Measurements from ENCODE around the gene NGEF.
A peak's percentile ranks its signal among the peaks of the same experiment; 100 is the strongest.
"Not testable (repeated sequence)": the region's sequence is repeated elsewhere in the genome, so short reads cannot be mapped to it uniquely, and the experiment has no call there.

NGEF gene

GRCh38 chr2:233022561-233022960 is 9.5 kb upstream of the NGEF start:
- DNase-seq (ENCODE audit: insufficient read length, low spot score) (no peak), FAIRE-seq (no peak)
- TF ChIP-seq POLR2A (IDR thresholded peaks at IDR 0.05; ENCODE audit: low read depth, low read length), result no peak

- no peak for TF ChIP-seq POLR2A (IDR thresholded peaks at IDR 0.05; ENCODE audit: low read depth, low read length)
- FAIRE-seq (peak; percentile 15), DNase-seq (ENCODE audit: insufficient read length, low spot score) (peak; percentile 53)
Observed at GRCh38 chr2:233021771-233022170, 8.7 kb upstream of the NGEF start.

DNA sequence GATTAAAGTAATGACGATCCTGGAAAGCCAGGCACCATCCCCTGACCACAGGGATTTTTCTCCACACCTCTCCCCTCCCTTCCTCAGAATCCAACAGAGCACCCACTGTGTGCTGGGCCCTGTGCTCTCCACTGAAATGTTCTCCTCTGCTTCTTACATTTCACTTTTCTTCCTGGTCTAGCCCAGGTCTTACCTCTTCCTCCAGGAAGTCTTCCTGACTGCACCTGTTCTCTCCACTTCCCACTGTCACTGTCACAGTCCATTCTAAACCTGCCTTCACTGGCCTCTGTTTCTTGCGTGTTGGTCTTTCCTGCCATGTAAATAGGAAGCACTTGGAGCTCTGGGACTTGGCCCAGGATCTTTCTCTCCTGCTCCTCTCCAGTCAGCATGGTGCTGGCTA is 7.4 kb upstream of the NGEF start:
- FAIRE-seq, result no peak
- no peak for TF ChIP-seq POLR2A (IDR thresholded peaks at IDR 0.05; ENCODE audit: low read depth, low read length)
- no peak for DNase-seq (ENCODE audit: insufficient read length, low spot score)

GRCh38 chr2:233019610-233020009 is 6.6 kb upstream of the NGEF start:
- not testable (repeated sequence) for FAIRE-seq; DNase-seq (ENCODE audit: insufficient read length, low spot score)

DNA sequence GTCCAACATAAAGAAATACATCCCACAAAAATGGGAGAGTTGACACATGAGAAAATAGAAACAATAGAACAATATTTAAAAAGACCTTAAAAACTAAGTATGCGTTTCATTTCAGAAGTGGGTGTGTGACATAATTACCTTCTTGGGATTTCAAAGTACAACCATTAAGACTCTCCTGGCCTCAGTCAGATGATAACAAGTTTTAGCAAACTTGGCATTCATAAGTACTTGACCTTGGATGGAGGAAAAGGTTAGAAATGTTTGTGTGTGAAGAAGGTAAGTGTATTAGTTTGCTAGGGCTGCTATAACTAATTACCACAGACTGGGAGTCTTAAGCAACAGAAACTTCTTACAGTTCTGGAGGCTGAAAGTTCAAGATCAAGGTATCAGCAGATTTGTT is 4.9 kb upstream of the NGEF start:
- FAIRE-seq (no peak), DNase-seq (ENCODE audit: insufficient read length, low spot score) (no peak)
- TF ChIP-seq POLR2A (IDR thresholded peaks at IDR 0.05; ENCODE audit: low read depth, low read length), result no peak

- FAIRE-seq, result no peak
- no peak for DNase-seq (ENCODE audit: insufficient read length, low spot score)
- no peak for TF ChIP-seq POLR2A (IDR thresholded peaks at IDR 0.05; ENCODE audit: low read depth, low read length)
Observed at GRCh38 chr2:233015019-233015645, 2.1 kb upstream of the NGEF start.

- DNase-seq (ENCODE audit: insufficient read length, low spot score), result no peak
- FAIRE-seq, result no peak
- no peak for TF ChIP-seq POLR2A (IDR thresholded peaks at IDR 0.05; ENCODE audit: low read depth, low read length)
Observed at GRCh38 chr2:233013650-233014049, 594 bp upstream of the NGEF start.

DNA sequence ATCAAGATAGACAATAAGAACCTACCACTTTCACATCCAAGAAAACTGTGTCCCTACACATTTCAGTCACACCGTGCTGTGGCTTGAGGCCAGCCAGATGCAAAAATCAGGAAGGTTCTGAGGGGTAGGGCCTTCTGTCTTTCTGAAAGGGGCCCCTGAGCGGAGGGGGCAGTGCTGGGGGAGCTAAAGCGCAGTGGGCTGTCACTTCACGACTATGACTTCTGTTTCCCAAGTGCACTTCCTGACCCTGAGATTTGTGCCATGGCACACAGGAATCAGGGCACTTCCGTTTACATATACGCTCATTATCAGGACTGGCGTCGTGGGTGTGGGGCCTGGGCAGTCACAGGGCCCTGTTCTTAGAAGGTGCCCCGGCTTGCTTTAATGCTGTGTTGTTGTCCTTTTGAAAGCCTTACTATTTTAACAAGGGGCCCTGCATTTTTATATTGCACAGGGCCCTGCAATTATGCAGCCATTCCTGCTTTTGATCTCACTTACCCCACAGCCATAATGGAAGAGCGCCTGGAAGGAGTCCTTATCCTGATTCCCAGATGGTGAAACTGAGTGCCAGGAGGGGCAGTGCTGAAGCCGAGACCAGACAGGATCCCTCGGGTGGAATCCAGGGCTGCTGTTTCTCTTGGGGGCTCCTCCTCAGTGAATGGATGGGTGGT is 620 bp downstream of the NGEF start:
- no peak for TF ChIP-seq POLR2A (IDR thresholded peaks at IDR 0.05; ENCODE audit: low read depth, low read length)
- no peak for FAIRE-seq
- DNase-seq (ENCODE audit: insufficient read length, low spot score), result no peak

DNA sequence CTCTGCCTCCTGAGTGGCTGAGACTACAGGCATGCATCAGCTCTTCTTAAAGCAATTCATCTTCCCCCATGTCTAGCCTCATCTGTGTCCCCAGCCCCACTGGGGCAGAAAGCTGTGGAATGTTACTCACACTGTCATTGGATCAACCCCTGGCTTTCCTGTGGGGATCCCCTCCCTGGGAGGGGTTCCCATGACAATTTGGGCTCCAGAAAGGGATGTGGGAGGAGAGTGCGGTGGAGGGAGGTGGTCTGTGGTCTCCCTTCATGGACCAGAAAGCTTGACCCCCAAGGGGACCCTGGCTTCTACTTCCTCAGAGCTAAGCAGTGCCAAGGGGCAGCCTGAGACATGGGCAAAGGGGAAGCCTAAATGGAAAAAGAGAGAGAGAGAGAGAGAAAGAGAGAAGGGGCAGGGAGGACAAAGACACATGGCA is 1.3 kb downstream of the NGEF start:
- TF ChIP-seq POLR2A (IDR thresholded peaks at IDR 0.05; ENCODE audit: low read depth, low read length), result no peak
- DNase-seq (ENCODE audit: insufficient read length, low spot score) (no peak), FAIRE-seq (no peak)

DNA sequence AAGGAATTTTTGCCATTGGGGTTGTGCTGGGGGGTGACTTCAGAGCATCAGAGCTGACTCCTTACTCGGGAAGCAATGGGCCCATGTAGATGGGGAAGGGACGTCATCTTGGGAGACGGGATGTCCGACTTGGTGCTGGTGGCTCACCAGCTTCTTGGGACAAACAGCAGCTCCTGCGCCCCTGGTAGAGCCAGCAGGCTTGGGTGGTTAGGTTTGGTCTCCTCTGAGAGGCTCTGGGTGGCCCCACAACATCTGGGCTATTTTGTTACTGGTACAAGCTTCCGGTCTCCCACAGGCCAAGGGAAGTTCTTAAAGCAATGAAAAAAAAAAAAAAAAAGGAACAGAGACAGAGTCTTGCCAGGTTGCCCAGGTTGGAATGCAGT is 1.8 kb downstream of the NGEF start:
- DNase-seq (ENCODE audit: insufficient read length, low spot score), result no peak
- FAIRE-seq, result no peak
- no peak for TF ChIP-seq POLR2A (IDR thresholded peaks at IDR 0.05; ENCODE audit: low read depth, low read length)

- no peak for TF ChIP-seq POLR2A (IDR thresholded peaks at IDR 0.05; ENCODE audit: low read depth, low read length)
- no peak for DNase-seq (ENCODE audit: insufficient read length, low spot score)
- FAIRE-seq, result no peak
Observed at GRCh38 chr2:233010569-233011267, 2.3 kb downstream of the NGEF start.

- no peak for TF ChIP-seq POLR2A (IDR thresholded peaks at IDR 0.05; ENCODE audit: low read depth, low read length)
- FAIRE-seq (no peak), DNase-seq (ENCODE audit: insufficient read length, low spot score) (no peak)
Observed at GRCh38 chr2:233009661-233010060, 3.4 kb downstream of the NGEF start.

GRCh38 chr2:233007739-233008138 is 5.3 kb downstream of the NGEF start:
- DNase-seq (ENCODE audit: insufficient read length, low spot score), result no peak
- TF ChIP-seq POLR2A (IDR thresholded peaks at IDR 0.05; ENCODE audit: low read depth, low read length), result no peak
- FAIRE-seq, result no peak

GRCh38 chr2:233007270-233007669 is 5.8 kb downstream of the NGEF start:
- DNase-seq (ENCODE audit: insufficient read length, low spot score) (no peak), FAIRE-seq (no peak)
- TF ChIP-seq POLR2A (IDR thresholded peaks at IDR 0.05; ENCODE audit: low read depth, low read length), result no peak

DNA sequence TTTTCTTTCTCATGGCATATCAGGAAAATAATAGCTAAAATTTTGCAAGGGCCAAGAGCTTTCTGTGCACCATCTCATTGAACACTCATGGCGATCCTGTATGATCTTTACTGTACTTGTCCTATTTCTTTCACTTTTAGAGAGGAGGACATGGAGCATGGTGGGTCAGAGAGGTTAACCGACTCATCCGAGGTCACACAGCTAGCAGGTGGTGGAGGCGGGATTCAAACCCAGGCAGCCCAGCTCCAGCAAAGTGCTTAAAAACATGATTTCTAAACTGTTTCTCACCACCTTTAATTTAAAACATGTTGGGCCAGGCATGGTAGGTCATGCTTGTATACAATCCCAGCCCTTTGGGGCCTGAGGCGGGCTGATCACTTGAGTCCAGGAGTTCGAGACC is 6.4 kb downstream of the NGEF start:
- TF ChIP-seq POLR2A (IDR thresholded peaks at IDR 0.05; ENCODE audit: low read depth, low read length), result no peak
- FAIRE-seq (no peak), DNase-seq (ENCODE audit: insufficient read length, low spot score) (no peak)
